ENCODE measurements around the gene COL9A3.

DNA sequence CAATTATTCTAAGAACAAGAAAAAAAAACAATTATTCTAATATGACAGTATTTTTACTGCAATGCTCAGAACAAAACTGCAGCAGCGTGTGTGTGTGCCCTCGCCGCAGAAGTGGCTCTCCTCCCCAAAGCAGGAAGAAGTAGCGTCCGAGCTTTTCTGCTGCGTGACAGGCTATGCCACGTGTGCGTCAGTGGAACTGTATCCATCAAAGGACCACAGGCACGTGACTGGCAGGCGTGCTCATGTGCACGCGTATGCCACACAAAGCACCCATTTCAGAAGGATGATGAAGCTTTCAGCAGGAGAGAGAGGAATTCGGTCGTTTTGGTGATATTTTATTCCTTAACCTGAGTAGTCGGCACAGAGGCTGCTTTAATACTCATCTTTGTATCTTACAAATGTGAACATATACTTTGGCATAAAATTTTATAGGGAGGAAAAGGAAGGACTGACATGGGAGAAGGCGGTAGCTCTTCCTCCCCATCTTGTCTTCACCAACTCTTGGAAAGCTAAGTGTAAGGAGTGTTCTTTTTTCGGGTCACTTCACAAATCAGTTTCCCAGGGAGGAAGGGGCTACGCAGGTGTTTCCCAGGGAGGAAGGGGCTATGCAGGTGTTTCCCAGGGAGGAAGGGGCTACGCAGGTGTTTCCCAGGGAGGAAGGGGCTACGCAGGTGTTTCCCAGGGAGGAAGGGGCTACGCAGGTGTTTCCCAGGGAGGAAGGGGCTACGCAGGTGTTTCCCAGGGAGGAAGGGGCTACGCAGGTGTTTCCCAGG lies 41.4 kb downstream of the COL9A3 start:
- TF ChIP-seq POLR2A (IDR thresholded peaks at IDR 0.05; ENCODE audit: low read depth) (no peak), POLR2AphosphoS5 (IDR thresholded peaks at IDR 0.05) (no peak), EP300 (IDR thresholded peaks at IDR 0.05) (no peak)
- TF ChIP-seq, protein P1, sequence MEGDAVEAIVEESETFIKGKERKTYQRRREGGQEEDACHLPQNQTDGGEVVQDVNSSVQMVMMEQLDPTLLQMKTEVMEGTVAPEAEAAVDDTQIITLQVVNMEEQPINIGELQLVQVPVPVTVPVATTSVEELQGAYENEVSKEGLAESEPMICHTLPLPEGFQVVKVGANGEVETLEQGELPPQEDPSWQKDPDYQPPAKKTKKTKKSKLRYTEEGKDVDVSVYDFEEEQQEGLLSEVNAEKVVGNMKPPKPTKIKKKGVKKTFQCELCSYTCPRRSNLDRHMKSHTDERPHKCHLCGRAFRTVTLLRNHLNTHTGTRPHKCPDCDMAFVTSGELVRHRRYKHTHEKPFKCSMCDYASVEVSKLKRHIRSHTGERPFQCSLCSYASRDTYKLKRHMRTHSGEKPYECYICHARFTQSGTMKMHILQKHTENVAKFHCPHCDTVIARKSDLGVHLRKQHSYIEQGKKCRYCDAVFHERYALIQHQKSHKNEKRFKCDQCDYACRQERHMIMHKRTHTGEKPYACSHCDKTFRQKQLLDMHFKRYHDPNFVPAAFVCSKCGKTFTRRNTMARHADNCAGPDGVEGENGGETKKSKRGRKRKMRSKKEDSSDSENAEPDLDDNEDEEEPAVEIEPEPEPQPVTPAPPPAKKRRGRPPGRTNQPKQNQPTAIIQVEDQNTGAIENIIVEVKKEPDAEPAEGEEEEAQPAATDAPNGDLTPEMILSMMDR (IDR thresholded peaks at IDR 0.05) = no peak

All from esophagus muscularis mucosa (tissue), 4 donors.